Panc1 (cell line): ENCODE data around the gene RAB7B.

Experiments
- CTCF ChIP-seq: fragments of 450-650 bp; IDR thresholded peaks from 2 replicates; pipeline ENCODE4 v1.5.1; 2017; ENCODE audit warnings: mild to moderate bottlenecking
- POLR2AphosphoS5 ChIP-seq: IDR thresholded peaks from 2 replicates; pipeline ENCODE4 v1.6.1; 2012; ENCODE audit warnings: mild to moderate bottlenecking, low read depth, low read length, moderate library complexity
- REST ChIP-seq, 2 experiments: IDR thresholded peaks; 2 replicates each; pipeline ENCODE4 v1.6.1; 2011 to 2012; ENCODE audit warnings: low read depth in 2 of 2, control low read depth in 1 of 2, low read length in 1 of 2, mild to moderate bottlenecking in 1 of 2, moderate library complexity in 1 of 2; ENCODE audit not compliant: insufficient read depth in 1 of 2

GRCh38 chr1:205994346-205994745, 8.8 kb downstream of the RAB7B start:
- TF ChIP-seq CTCF (no peak), POLR2AphosphoS5 (no peak), REST (IDR thresholded peaks at IDR 0.05; ENCODE audit: insufficient read depth in 1 of 2, low read depth in 2 of 2, low read length in 1 of 2) (no peak)
